NCI-H2029 treated with DMSO at 0.1 percent for 48 hours (cell line): Measurements from ENCODE around the gene RNLS.
"Not testable (repeated sequence)": the region's sequence is repeated elsewhere in the genome, so short reads cannot be mapped to it uniquely, and the experiment has no call there.

ENCODE experiments used
- DNase-seq: peaks from one replicate; lab custom pipeline; 2025; lab: John Stamatoyannopoulos, UW

RNLS gene

GRCh38 chr10:88343761-88344484 lies 239.2 kb downstream of the RNLS start:
- DNase-seq: no peak

GRCh38 chr10:88342733-88343310 lies 240.3 kb downstream of the RNLS start:
- no peak for DNase-seq

- no peak for DNase-seq
Measured at GRCh38 chr10:88337134-88337533, 246.0 kb downstream of the RNLS start.

GRCh38 chr10:88336334-88336733 lies 246.8 kb downstream of the RNLS start:
- DNase-seq: no peak

- DNase-seq: no peak
Measured at GRCh38 chr10:88333248-88333630, 249.9 kb downstream of the RNLS start.

GRCh38 chr10:88332503-88333247 lies 250.4 kb downstream of the RNLS start:
- DNase-seq: no peak

GRCh38 chr10:88330174-88330573 lies 252.9 kb downstream of the RNLS start:
- no peak for DNase-seq

GRCh38 chr10:88322324-88323063 lies 260.6 kb downstream of the RNLS start:
- no peak for DNase-seq

GRCh38 chr10:88319960-88320517 lies 263.1 kb downstream of the RNLS start:
- no peak for DNase-seq

GRCh38 chr10:88318803-88319202 lies 264.3 kb downstream of the RNLS start:
- no peak for DNase-seq

- no peak for DNase-seq
Measured at GRCh38 chr10:88317099-88317498, 266.0 kb downstream of the RNLS start.

GRCh38 chr10:88316292-88316861 lies 266.7 kb downstream of the RNLS start:
- no peak for DNase-seq

GRCh38 chr10:88315755-88316154 lies 267.4 kb downstream of the RNLS start:
- no peak for DNase-seq

- no peak for DNase-seq
Measured at GRCh38 chr10:88314362-88314761, 268.8 kb downstream of the RNLS start.

- DNase-seq: no peak
Measured at GRCh38 chr10:88313878-88314277, 269.2 kb downstream of the RNLS start.

- no peak for DNase-seq
Measured at GRCh38 chr10:88312855-88313254, 270.3 kb downstream of the RNLS start.

GRCh38 chr10:88311264-88311663 lies 271.9 kb downstream of the RNLS start:
- DNase-seq: no peak

GRCh38 chr10:88309365-88309764 lies 273.8 kb downstream of the RNLS start:
- no peak for DNase-seq

GRCh38 chr10:88308361-88308760 lies 274.8 kb downstream of the RNLS start:
- not testable (repeated sequence) for DNase-seq

GRCh38 chr10:88299787-88300186 lies 283.3 kb downstream of the RNLS start:
- DNase-seq: no peak

GRCh38 chr10:88297103-88297502 lies 286.0 kb downstream of the RNLS start:
- DNase-seq: no peak
